Fibroblast of the aortic adventitia (primary cell): ENCODE measurements around the gene MTA1. TPM values are rescaled to one million over a fixed set of nuclear protein-coding genes. Genes with fewer than 3 reads are reported as not detected.

Source experiments
- DNase-seq: peaks from one replicate; pipeline ENCODE4 v3.0.0-alpha.2; 2010; ENCODE audit warnings: low read depth
- H3K4me3 ChIP-seq: 2 replicates; pipeline ENCODE4 v1.5.1; 2011; ENCODE audit warnings: low read depth, mild to moderate bottlenecking, control low read depth, low read length, moderate library complexity
- CTCF ChIP-seq: IDR thresholded peaks from 2 replicates; pipeline ENCODE4 v1.5.1; 2011; ENCODE audit warnings: mild to moderate bottlenecking, low read length, control low read depth, inconsistent platforms; ENCODE audit not compliant: insufficient read depth
- total RNA-seq: library from RNA; depleted of rRNA; stranded (reverse); fragments of >200 nt; gene quantifications from 2 replicates; pipeline ENCODE4 v1.2.3, GENCODE V29; 2012; ENCODE audit warnings: low replicate concordance

Gene MTA1
- total RNA-seq, 1 donor, result 44.4 TPM

- no peak overlapping the region for H3K4me3 ChIP-seq
- DNase-seq, result no peak
- no peak for TF ChIP-seq CTCF
Measured at GRCh38 chr14:105470350-105471296, 51.0 kb downstream of the MTA1 start.

GRCh38 chr14:105471297-105471821, 51.7 kb downstream of the MTA1 start:
- no peak for DNase-seq
- no peak for TF ChIP-seq CTCF
- H3K4me3 ChIP-seq, result no peak overlapping the region

- no peak for TF ChIP-seq CTCF
- no peak for DNase-seq
- no peak overlapping the region for H3K4me3 ChIP-seq
Measured at GRCh38 chr14:105471823-105472485, 52.3 kb downstream of the MTA1 start.

- H3K4me3 ChIP-seq, result no peak overlapping the region
- no peak for TF ChIP-seq CTCF
- no peak for DNase-seq
Measured at GRCh38 chr14:105472486-105472991, 52.9 kb downstream of the MTA1 start.

GRCh38 chr14:105473033-105473676, 53.5 kb downstream of the MTA1 start:
- no peak for DNase-seq
- H3K4me3 ChIP-seq, result no peak overlapping the region
- no peak for TF ChIP-seq CTCF

- TF ChIP-seq CTCF, result no peak
- DNase-seq, result peak; percentile 67
Measured at GRCh38 chr14:105473677-105474482, 54.3 kb downstream of the MTA1 start.

More at GRCh38 chr14:105473677-105474482, 54.3 kb downstream of the MTA1 start:
- H3K4me3 ChIP-seq, result peak overlapping the region; percentile 66
